RWPE2 (cell line): Measurements from ENCODE around the gene TMEM178B.
A peak's percentile ranks its signal among the peaks of the same experiment; 100 is the strongest.

Source experiments
- ATAC-seq: fragments of 200-7000 bp; cut with Tn5 transposase; 3 replicates; pipeline ENCODE4 v1.9.1; 2021; ENCODE audit warnings: low read depth
- DNase-seq: peaks from one replicate; pipeline ENCODE4 v3.0.0-alpha.2; 2020; ENCODE audit warnings: low spot score
- H3K27ac ChIP-seq: fragments of 450-650 bp; 2 replicates; pipeline ENCODE4 v1.5.1; 2017; ENCODE audit warnings: mild to moderate bottlenecking; ENCODE audit not compliant: poor library complexity, severe bottlenecking
- H3K27me3 ChIP-seq: fragments of 250-450 bp; sonication (Bioruptor Pico); 2 replicates; pipeline ENCODE4 v1.5.1; 2021; ENCODE audit warnings: mild to moderate bottlenecking, moderate library complexity; ENCODE audit not compliant: insufficient read depth, poor library complexity, severe bottlenecking
- H3K36me3 ChIP-seq: fragments of 250-450 bp; sonication (Bioruptor Pico); 2 replicates; pipeline ENCODE4 v1.5.1; 2020; ENCODE audit warnings: low read depth, mild to moderate bottlenecking, moderate library complexity
- H3K4me1 ChIP-seq: fragments of 250-450 bp; sonication (Bioruptor Pico); 2 replicates; pipeline ENCODE4 v1.5.1; 2021; ENCODE audit warnings: mild to moderate bottlenecking, moderate library complexity; ENCODE audit not compliant: insufficient read depth, poor library complexity, severe bottlenecking
- H3K4me3 ChIP-seq: fragments of 250-450 bp; sonication (Bioruptor Pico); 2 replicates; pipeline ENCODE4 v1.5.1; 2021; ENCODE audit warnings: mild to moderate bottlenecking, moderate library complexity; ENCODE audit not compliant: severe bottlenecking
- H3K9me3 ChIP-seq: fragments of 250-450 bp; sonication (Bioruptor Pico); 2 replicates; pipeline ENCODE4 v1.5.1; 2021; ENCODE audit warnings: mild to moderate bottlenecking, moderate library complexity; ENCODE audit not compliant: severe bottlenecking
- TF ChIP-seq, protein P1 (sequence below): fragments of 450-650 bp; IDR thresholded peaks from one replicate; pipeline ENCODE4 v1.5.1; 2017; ENCODE audit warnings: mild to moderate bottlenecking, moderate library complexity; ENCODE audit not compliant: poor library complexity, severe bottlenecking

Gene TMEM178B

GRCh38 chr7:141333459-141333858 lies 259.6 kb downstream of the TMEM178B start:
- Histone ChIP-seq H3K27ac (no peak overlapping the region), H3K36me3 (no peaks in the 10 kb centered on the region), H3K4me3 (no peak overlapping the region), H3K27me3 (no peaks in the 10 kb centered on the region), H3K4me1 (no peaks in the 10 kb centered on the region), H3K9me3 (no peaks in the 10 kb centered on the region)
- TF ChIP-seq, protein P1, sequence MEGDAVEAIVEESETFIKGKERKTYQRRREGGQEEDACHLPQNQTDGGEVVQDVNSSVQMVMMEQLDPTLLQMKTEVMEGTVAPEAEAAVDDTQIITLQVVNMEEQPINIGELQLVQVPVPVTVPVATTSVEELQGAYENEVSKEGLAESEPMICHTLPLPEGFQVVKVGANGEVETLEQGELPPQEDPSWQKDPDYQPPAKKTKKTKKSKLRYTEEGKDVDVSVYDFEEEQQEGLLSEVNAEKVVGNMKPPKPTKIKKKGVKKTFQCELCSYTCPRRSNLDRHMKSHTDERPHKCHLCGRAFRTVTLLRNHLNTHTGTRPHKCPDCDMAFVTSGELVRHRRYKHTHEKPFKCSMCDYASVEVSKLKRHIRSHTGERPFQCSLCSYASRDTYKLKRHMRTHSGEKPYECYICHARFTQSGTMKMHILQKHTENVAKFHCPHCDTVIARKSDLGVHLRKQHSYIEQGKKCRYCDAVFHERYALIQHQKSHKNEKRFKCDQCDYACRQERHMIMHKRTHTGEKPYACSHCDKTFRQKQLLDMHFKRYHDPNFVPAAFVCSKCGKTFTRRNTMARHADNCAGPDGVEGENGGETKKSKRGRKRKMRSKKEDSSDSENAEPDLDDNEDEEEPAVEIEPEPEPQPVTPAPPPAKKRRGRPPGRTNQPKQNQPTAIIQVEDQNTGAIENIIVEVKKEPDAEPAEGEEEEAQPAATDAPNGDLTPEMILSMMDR, result no peak
- DNase-seq, result no peak
- peak; percentile 53; the same call in 1 of the 3 replicates for ATAC-seq

DNA sequence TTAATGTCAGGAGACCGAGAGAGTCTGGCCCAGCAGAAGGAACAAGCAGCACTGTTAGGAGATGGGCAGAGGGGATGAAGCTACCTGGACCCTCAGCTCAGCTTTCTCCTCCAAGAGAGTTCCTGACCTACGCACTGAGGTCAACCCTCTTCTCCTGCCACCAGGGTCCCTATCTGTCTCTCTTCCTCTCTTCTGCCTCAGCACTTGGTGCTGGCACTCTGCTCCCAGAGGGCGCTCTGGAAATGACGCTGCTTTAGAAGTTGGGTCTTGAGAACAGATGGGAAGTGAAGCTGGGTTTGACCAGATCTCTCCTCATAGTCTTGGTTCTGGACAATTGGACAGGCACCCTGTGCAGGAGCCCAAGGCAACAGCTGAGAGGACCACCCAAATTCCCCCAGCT lies 261.3 kb downstream of the TMEM178B start:
- ATAC-seq (no peak), DNase-seq (no peak)
- Histone ChIP-seq H3K36me3 (no peaks in the 10 kb centered on the region), H3K9me3 (no peaks in the 10 kb centered on the region), H3K27ac (no peak overlapping the region), H3K4me1 (no peaks in the 10 kb centered on the region), H3K27me3 (no peaks in the 10 kb centered on the region), H3K4me3 (no peak overlapping the region)
- TF ChIP-seq, protein P1, result no peak

GRCh38 chr7:141339603-141340002 lies 265.7 kb downstream of the TMEM178B start:
- Histone ChIP-seq H3K4me3 (no peak overlapping the region), H3K36me3 (no peaks in the 10 kb centered on the region), H3K27me3 (no peaks in the 10 kb centered on the region), H3K9me3 (no peaks in the 10 kb centered on the region), H3K4me1 (no peaks in the 10 kb centered on the region), H3K27ac (no peak overlapping the region)
- TF ChIP-seq, protein P1, result no peak
- DNase-seq, result no peak
- no peak for ATAC-seq

DNA sequence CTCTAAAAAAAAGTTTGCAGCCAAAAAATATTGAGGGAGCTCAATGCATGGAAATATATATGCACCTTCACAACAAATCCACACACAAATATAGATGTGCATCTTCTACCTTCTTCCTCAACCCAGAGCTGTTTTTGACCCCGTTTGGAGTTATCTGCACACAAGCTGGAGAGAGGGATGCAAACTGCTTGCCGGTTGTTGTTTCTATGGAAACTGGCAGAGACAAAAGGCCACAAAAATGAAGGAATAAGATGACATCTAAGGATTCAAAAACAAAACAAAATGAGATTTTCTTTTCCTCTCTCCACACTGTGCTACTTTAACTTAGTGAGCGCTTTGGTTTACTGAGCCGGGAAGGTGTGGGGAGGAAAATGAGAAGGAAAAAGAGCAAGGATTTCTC lies 267.1 kb downstream of the TMEM178B start:
- no peak overlapping the region for H3K27ac ChIP-seq
- no peak for ATAC-seq
- TF ChIP-seq, protein P1, result no peak
- no peaks in the 10 kb centered on the region for H3K9me3 ChIP-seq
- no peaks in the 10 kb centered on the region for H3K4me1 ChIP-seq
- H3K4me3 ChIP-seq, result no peak overlapping the region
- no peaks in the 10 kb centered on the region for H3K36me3 ChIP-seq
- no peaks in the 10 kb centered on the region for H3K27me3 ChIP-seq
- DNase-seq, result no peak

- TF ChIP-seq, protein P1, result no peak
- Histone ChIP-seq H3K4me1 (no peaks in the 10 kb centered on the region), H3K9me3 (no peaks in the 10 kb centered on the region), H3K36me3 (no peaks in the 10 kb centered on the region), H3K4me3 (no peak overlapping the region), H3K27ac (no peak overlapping the region), H3K27me3 (no peaks in the 10 kb centered on the region)
- ATAC-seq (peak; percentile 86), DNase-seq (no peak)
Observed at GRCh38 chr7:141342621-141343408, 269.0 kb downstream of the TMEM178B start.
